Mucosa of descending colon (tissue), 3 donors: ENCODE data around the gene GARNL3. TPM values are rescaled to one million over a fixed set of nuclear protein-coding genes. Genes with fewer than 3 reads are reported as not detected.

ENCODE experiments used
- ATAC-seq: fragments of 200-7000 bp; cut with Tn5 transposase; one replicate; pipeline ENCODE4 v1.9.1; 2020; ENCODE audit warnings: mild to moderate bottlenecking, moderate library complexity
- DNase-seq, 3 donors: peaks; one replicate each; pipeline ENCODE4 v3.0.0-alpha.2; 2020
- H3K36me3 ChIP-seq: fragments of 200-600 bp; one replicate; pipeline ENCODE4 v1.8.0; 2021; ENCODE audit warnings: low read depth, mild to moderate bottlenecking
- H3K4me1 ChIP-seq: fragments of 200-600 bp; one replicate; pipeline ENCODE4 v1.8.0; 2021; ENCODE audit warnings: low read depth, mild to moderate bottlenecking
- H3K4me3 ChIP-seq: fragments of 200-600 bp; one replicate; pipeline ENCODE4 v1.8.0; 2021; ENCODE audit warnings: mild to moderate bottlenecking
- H3K9me3 ChIP-seq: fragments of 200-600 bp; one replicate; pipeline ENCODE4 v1.8.0; 2021; ENCODE audit warnings: mild to moderate bottlenecking
- intact Hi-C, 2 donors: fragments of 100-400 bp; cut with DNase I in 1 of 2; cut with micrococcal nuclease in 1 of 2; formaldehyde crosslinking; loops; one replicate each; pipeline versions ENCODE4 v1.11.0 to v1.11.1; 2022; cut with DNase I, micrococcal nuclease
- total RNA-seq, 3 donors: library from RNA; stranded (reverse); fragmentation: NEBNext Ultra II Directional in 2 of 3; extraction: Animal tissue kit (Norgen Biotek cat#: 25700) in 2 of 3; gene quantifications; one replicate each; pipeline versions ENCODE4 v1.2.1 to v1.2.4, GENCODE V29; 2021 to 2023
- TF ChIP-seq, protein P1 (sequence below): fragments of 200-600 bp; IDR thresholded peaks from one replicate; pipeline ENCODE4 v1.8.0; 2022; ENCODE audit warnings: antibody characterized with exemption, mild to moderate bottlenecking
- donor health status: DM: no; HTN: no; CAD: no; lungs with moderate emphysema.
- donor health status: DM: no; HTN: no; CAD: no.
- donor health status: DM: no; HTN: yes; CAD: no.

Gene GARNL3
- total RNA-seq, 3 donors from 2014 or later = 5.4 to 14.2 (median 8.6) TPM

DNA sequence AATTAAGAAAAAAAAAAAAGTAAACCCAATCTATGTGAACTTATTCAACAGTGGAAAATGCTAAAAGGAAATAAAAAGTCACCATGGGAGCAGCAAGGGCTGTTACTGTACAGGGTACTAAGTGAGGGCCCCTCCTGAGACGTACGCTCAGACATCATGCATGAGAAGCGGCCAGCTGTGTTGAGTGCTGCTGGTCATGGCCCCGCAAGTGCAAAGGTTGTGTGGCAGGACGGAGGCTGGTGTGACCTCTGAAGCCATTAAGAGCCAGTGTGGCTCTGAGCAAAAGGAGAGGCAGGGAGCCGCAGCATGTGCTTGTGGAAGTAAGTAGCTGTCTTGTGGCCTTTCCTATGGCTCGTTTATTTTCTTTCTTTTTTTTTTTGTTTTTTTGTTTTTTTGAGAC is 156.5 kb downstream of the GARNL3 start:
- Histone ChIP-seq H3K4me3 (no peak overlapping the region), H3K4me1 (peaks cover 23% of the 10 kb centered on the region), H3K9me3 (no peaks in the 10 kb centered on the region), H3K36me3 (no peaks in the 10 kb centered on the region)
- intact Hi-C loops = no loop called here
- ATAC-seq = no peak
- DNase-seq = no peak
- TF ChIP-seq, protein P1, sequence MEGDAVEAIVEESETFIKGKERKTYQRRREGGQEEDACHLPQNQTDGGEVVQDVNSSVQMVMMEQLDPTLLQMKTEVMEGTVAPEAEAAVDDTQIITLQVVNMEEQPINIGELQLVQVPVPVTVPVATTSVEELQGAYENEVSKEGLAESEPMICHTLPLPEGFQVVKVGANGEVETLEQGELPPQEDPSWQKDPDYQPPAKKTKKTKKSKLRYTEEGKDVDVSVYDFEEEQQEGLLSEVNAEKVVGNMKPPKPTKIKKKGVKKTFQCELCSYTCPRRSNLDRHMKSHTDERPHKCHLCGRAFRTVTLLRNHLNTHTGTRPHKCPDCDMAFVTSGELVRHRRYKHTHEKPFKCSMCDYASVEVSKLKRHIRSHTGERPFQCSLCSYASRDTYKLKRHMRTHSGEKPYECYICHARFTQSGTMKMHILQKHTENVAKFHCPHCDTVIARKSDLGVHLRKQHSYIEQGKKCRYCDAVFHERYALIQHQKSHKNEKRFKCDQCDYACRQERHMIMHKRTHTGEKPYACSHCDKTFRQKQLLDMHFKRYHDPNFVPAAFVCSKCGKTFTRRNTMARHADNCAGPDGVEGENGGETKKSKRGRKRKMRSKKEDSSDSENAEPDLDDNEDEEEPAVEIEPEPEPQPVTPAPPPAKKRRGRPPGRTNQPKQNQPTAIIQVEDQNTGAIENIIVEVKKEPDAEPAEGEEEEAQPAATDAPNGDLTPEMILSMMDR = no peak

DNA sequence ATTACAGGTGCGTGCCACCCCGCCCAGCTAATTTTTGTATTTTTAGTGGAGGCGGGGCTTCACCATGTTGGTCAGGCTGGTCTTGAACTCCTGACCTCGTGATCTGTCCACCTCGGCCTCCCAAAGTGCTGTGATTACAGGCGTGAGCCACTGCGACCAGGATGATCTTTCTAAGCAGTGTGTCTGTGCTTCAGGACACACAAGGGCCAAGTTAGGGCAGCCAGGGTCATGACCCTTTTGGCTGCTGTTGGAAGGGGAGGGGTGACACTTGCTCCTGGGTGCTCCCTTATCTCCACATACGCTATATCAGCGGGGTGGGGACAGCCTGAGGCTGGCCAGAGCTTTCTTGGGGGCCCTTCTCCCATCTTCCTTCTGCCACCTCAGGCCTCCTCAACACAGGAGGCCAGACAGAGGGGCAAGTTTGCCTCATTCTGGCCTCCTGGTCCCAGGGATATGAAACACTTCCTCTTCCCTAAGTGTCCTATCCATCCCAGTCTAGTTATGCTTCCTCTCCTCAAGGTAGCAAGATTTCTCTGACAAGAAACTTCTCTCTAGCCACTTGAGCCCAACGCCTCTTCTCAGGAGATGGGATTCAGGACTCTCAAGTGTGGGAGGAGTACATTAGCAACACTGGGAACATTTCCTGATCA is 157.7 kb downstream of the GARNL3 start:
- Histone ChIP-seq H3K4me1 (peaks cover 23% of the 10 kb centered on the region), H3K9me3 (no peaks in the 10 kb centered on the region), H3K36me3 (no peaks in the 10 kb centered on the region), H3K4me3 (no peak overlapping the region)
- intact Hi-C loops = no loop called here
- TF ChIP-seq, protein P1 = no peak
- ATAC-seq = no peak
- no peak for DNase-seq

DNA sequence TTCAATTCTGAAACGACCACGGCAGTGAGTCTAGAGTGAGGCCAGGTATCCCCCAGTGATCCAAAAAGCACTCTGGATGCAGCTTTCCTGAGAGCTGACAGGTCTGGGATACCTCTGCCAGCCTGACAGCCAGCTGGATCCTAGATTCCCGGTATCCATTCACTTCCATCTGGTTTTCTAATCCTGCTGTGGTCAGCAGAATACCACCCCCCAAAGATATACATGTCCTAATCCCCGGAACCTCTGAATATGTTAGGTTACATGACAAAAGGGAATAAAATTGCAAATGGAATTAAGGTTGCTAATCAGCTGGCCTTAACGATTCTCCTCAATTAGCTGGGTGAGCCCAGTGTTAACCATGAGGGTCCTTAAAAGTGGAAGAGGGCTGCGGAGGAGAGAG is 158.2 kb downstream of the GARNL3 start:
- no peak overlapping the region for H3K4me3 ChIP-seq
- peaks cover 23% of the 10 kb centered on the region for H3K4me1 ChIP-seq
- TF ChIP-seq, protein P1 = no peak
- intact Hi-C loops = no loop called here
- ATAC-seq = no peak
- DNase-seq = no peak
- no peaks in the 10 kb centered on the region for H3K9me3 ChIP-seq
- no peaks in the 10 kb centered on the region for H3K36me3 ChIP-seq

DNA sequence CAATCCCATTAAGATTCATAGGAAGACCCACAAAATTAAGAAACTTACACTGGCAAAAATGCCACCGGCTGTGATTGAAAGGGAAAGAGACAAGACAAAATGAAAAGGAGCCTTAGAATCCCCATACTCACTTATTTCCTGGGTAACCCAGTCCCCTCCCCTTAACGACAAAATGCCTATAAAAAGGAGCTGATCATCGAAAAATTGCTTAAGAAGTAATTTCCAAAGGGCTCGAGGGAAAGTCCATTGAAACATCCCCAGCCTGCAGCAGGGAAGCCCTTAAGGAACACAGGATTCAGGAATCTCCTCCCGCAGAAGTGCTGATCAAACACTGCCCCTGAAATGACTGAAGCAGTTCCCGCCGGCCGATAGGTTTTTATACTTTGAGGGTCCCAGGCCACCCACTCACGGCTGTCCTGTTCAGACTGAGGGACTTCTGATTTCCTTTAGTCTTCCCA is 158.9 kb downstream of the GARNL3 start:
- ATAC-seq (peak; percentile 5), DNase-seq (no peak)
- intact Hi-C loops = no loop called here
- H3K9me3 ChIP-seq = no peaks in the 10 kb centered on the region
- H3K36me3 ChIP-seq = no peaks in the 10 kb centered on the region
- TF ChIP-seq, protein P1 = no peak
- H3K4me3 ChIP-seq = peak overlapping the region; percentile 58
- peaks cover 23% of the 10 kb centered on the region for H3K4me1 ChIP-seq

DNA sequence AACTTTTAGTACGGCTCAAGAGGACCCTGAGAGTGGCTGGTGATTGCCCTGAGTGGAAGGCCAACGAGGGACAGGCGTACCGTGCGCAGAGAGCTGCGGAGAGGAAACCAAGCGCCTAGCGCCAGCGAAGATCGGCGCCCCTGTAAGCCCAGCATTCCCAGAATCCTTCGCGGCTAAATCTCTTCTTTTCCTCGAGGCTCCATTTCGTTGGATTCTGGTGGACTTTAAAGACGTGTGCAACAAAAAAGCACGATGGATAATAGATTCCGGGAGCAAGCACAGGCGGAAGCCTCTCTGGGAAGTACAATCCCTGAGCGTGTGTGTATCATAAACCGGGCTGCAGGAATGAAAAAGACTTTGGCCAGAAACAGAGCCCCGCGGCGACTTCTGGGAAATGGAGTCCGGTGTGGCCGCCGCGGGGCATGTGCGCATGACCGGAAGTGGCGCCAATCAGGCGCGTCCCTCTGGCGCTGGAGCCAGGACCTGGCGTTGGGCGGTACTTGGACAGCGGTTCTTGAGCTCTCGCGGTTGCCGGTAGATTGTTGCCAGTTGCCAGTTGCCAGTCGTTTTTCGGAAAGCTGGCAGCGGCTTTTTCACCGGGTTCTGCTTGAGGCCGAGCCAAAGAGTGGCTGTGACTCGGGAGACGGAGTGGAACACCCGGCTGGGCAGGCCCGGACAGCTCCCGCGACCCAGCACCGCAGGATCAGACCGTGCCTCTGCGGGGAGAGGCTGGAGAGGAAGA is 159.5 kb downstream of the GARNL3 start, which contains the start of gene ZNF79:
Gene ZNF79 (plus strand): TSS at position 449 of the 742 bp plus-strand sequence. CDS start 406 bp downstream, outside the sequence.
- Histone ChIP-seq H3K36me3 (no peaks in the 10 kb centered on the region), H3K4me3 (peak within 1 kb of the TSS; percentile 58), H3K9me3 (no peaks in the 10 kb centered on the region), H3K4me1 (peaks cover 23% of the 10 kb centered on the region)
- TF ChIP-seq, protein P1 = peak; percentile 10
- DNase-seq (peak; percentile 96), ATAC-seq (peak; percentile 97)
- intact Hi-C loops = no loop called here
